ENCODE data around the gene ZNF346.

DNA sequence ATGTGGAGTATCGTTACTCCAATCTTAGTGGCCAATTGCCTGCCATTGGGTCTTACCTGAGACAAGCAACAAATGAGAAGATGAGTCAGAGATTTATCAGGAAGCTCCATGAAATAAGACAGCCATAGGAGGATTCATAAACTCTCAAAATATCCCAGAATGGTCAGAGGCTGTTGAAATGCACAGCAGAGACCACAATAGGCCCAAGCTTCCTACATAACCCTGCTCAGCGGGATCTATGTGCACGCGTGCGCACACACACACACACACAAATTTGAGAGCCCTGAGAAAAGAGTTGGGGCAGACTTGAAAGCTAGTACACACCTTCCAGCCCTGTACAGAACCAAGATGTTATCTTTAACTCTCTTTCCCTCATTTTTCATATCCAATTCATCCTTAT lies 25.7 kb upstream of the ZNF346 start:
- TF ChIP-seq, protein P1, sequence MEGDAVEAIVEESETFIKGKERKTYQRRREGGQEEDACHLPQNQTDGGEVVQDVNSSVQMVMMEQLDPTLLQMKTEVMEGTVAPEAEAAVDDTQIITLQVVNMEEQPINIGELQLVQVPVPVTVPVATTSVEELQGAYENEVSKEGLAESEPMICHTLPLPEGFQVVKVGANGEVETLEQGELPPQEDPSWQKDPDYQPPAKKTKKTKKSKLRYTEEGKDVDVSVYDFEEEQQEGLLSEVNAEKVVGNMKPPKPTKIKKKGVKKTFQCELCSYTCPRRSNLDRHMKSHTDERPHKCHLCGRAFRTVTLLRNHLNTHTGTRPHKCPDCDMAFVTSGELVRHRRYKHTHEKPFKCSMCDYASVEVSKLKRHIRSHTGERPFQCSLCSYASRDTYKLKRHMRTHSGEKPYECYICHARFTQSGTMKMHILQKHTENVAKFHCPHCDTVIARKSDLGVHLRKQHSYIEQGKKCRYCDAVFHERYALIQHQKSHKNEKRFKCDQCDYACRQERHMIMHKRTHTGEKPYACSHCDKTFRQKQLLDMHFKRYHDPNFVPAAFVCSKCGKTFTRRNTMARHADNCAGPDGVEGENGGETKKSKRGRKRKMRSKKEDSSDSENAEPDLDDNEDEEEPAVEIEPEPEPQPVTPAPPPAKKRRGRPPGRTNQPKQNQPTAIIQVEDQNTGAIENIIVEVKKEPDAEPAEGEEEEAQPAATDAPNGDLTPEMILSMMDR (conservative IDR thresholded peaks at IDR 0.05; ENCODE audit: low read length), result no peak
- no peak for TF ChIP-seq EZH2phosphoT487 (IDR thresholded peaks at IDR 0.05; ENCODE audit: borderline replicate concordance, low read depth, low read length)
